Type B pancreatic cell (in vitro differentiated cells): ENCODE data around the gene KRTAP12-3. TPM values are rescaled to one million over a fixed set of nuclear protein-coding genes. Genes with fewer than 3 reads are reported as not detected.
"Not testable (repeated sequence)": the region's sequence is repeated elsewhere in the genome, so short reads cannot be mapped to it uniquely, and the experiment has no call there.

Source experiments
- DNase-seq: peaks from one replicate; pipeline ENCODE4 v3.0.0; 2021; ENCODE audit warnings: mixed read lengths; ENCODE audit not compliant: unreplicated experiment; ENCODE audit errors: extremely low spot score
- H3K27ac Mint-ChIP-seq: 2 replicates; pipeline ENCODE4 v1.8.0; 2021; ENCODE audit warnings: mild to moderate bottlenecking, mixed read lengths
- H3K27me3 Mint-ChIP-seq: 2 replicates; pipeline ENCODE4 v1.8.0; 2021; ENCODE audit warnings: mixed read lengths
- H3K36me3 Mint-ChIP-seq: 2 replicates; pipeline ENCODE4 v1.8.0; 2021; ENCODE audit warnings: mixed read lengths
- H3K4me1 Mint-ChIP-seq: one replicate; pipeline ENCODE4 v1.8.0; 2021; ENCODE audit warnings: mixed read lengths; ENCODE audit not compliant: unreplicated experiment
- H3K4me3 Mint-ChIP-seq: 2 replicates; pipeline ENCODE4 v1.8.0; 2021; ENCODE audit warnings: mild to moderate bottlenecking, mixed read lengths
- H3K9me3 Mint-ChIP-seq: 2 replicates; pipeline ENCODE4 v1.8.0; 2021; ENCODE audit warnings: mixed read lengths
- CTCF ChIP-seq: fragments of 200-600 bp; sonication (generic); conservative IDR thresholded peaks from 2 replicates; pipeline ENCODE4 v1.5.0; 2021; ENCODE audit warnings: antibody characterized with exemption, mild to moderate bottlenecking
- total RNA-seq: library from RNA; stranded (reverse); gene quantifications from 2 replicates; pipeline ENCODE4 v1.2.1, GENCODE V29; 2021; ENCODE audit warnings: low replicate concordance

Gene KRTAP12-3
- total RNA-seq, 1 donor from 2014 or later: not detected

GRCh38 chr21:44684483-44684882 is 26.8 kb downstream of the KRTAP12-3 start:
- Mint-ChIP-seq H3K36me3 (no peaks in the 10 kb centered on the region), H3K4me3 (no peak overlapping the region), H3K27ac (no peak overlapping the region), H3K4me1 (peaks cover 18% of the 10 kb centered on the region), H3K9me3 (no peaks in the 10 kb centered on the region), H3K27me3 (peaks cover 62% of the 10 kb centered on the region)
- no peak for DNase-seq
- TF ChIP-seq CTCF: no peak

GRCh38 chr21:44685050-44685449 is 27.3 kb downstream of the KRTAP12-3 start:
- not testable (repeated sequence) for H3K27ac Mint-ChIP-seq, H3K9me3 Mint-ChIP-seq, H3K4me3 Mint-ChIP-seq, H3K36me3 Mint-ChIP-seq, DNase-seq
- peaks cover 62% of the 10 kb centered on the region for H3K27me3 Mint-ChIP-seq
- peaks cover 18% of the 10 kb centered on the region for H3K4me1 Mint-ChIP-seq

GRCh38 chr21:44686000-44686781 is 28.5 kb downstream of the KRTAP12-3 start:
- Mint-ChIP-seq H3K27ac (no peak overlapping the region), H3K9me3 (no peaks in the 10 kb centered on the region), H3K4me3 (no peak overlapping the region), H3K27me3 (peaks cover 65% of the 10 kb centered on the region), H3K36me3 (no peaks in the 10 kb centered on the region), H3K4me1 (peaks cover 18% of the 10 kb centered on the region)
- no peak for DNase-seq
- no peak for TF ChIP-seq CTCF

GRCh38 chr21:44686843-44687561 is 29.3 kb downstream of the KRTAP12-3 start:
- Mint-ChIP-seq H3K4me1 (peaks cover 18% of the 10 kb centered on the region), H3K27me3 (peaks cover 67% of the 10 kb centered on the region), H3K27ac (no peak overlapping the region), H3K36me3 (no peaks in the 10 kb centered on the region), H3K9me3 (no peaks in the 10 kb centered on the region), H3K4me3 (peak overlapping the region; percentile 7)
- TF ChIP-seq CTCF: no peak
- DNase-seq: no peak

GRCh38 chr21:44687671-44688070 is 29.9 kb downstream of the KRTAP12-3 start:
- DNase-seq: no peak
- Mint-ChIP-seq H3K27ac (no peak overlapping the region), H3K9me3 (peaks cover 4% of the 10 kb centered on the region), H3K27me3 (peaks cover 62% of the 10 kb centered on the region), H3K4me1 (peaks cover 18% of the 10 kb centered on the region), H3K4me3 (no peak overlapping the region), H3K36me3 (no peaks in the 10 kb centered on the region)
- TF ChIP-seq CTCF: no peak

- not testable (repeated sequence) for H3K27ac Mint-ChIP-seq, H3K4me3 Mint-ChIP-seq, H3K36me3 Mint-ChIP-seq, DNase-seq
- Mint-ChIP-seq H3K4me1 (peaks cover 18% of the 10 kb centered on the region), H3K9me3 (peaks cover 17% of the 10 kb centered on the region), H3K27me3 (peaks cover 63% of the 10 kb centered on the region)
Measured at GRCh38 chr21:44689740-44690139, 32.0 kb downstream of the KRTAP12-3 start.
